KBM-7 (cell line): Measurements from ENCODE around the gene CPD.
"Not testable (repeated sequence)": the region's sequence is repeated elsewhere in the genome, so short reads cannot be mapped to it uniquely, and the experiment has no call there.

Experiments used
- DNase-seq: peaks from one replicate; pipeline ENCODE4 v3.0.0-alpha.2; 2015
- in situ Hi-C: fragments of 300-500 bp; cut with MboI; formaldehyde crosslinking; loops from 2 replicates; pipeline ENCODE4 v1.14.3; 2020; ENCODE audit warnings: low sequenced_read_pairs, low pct_unique_long_range_greater_than_20kb, mixed read lengths

CPD gene

GRCh38 chr17:30378825-30379302 is at the start of gene CPD:
Gene CPD, plus strand, starts transcription at chr17:30378927. Its CDS starts 54 bp downstream, at chr17:30378981.
- peak; percentile 98 for DNase-seq
- in situ Hi-C loops: no loop called here

- in situ Hi-C loops: no loop called here
- no peak for DNase-seq
These were observed 46.6 kb upstream of the CPD start for GRCh38 chr17:30332057-30332542.

- in situ Hi-C loops: no loop called here
These were observed 45.0 kb upstream of the CPD start, which contains the start of gene TMIGD1 for GRCh38 chr17:30333503-30334360. Gene TMIGD1, minus strand, starts transcription at chr17:30334057. Its CDS starts 1,924 bp downstream, at chr17:30332133.

GRCh38 chr17:30334421-30334820 is 44.3 kb upstream of the CPD start:
- in situ Hi-C loops: no loop called here
- DNase-seq: no peak

More at GRCh38 chr17:30333503-30334360, 45.0 kb upstream of the CPD start, which contains the start of gene TMIGD1:
- no peak for DNase-seq

- in situ Hi-C loops: no loop called here
- DNase-seq: peak; percentile 87
These were observed 42.2 kb upstream of the CPD start for GRCh38 chr17:30336369-30337171.

GRCh38 chr17:30337393-30337999 is 41.2 kb upstream of the CPD start:
- in situ Hi-C loops: no loop called here
- DNase-seq: no peak

GRCh38 chr17:30339086-30339485 is 39.6 kb upstream of the CPD start:
- in situ Hi-C loops: no loop called here
- no peak for DNase-seq

GRCh38 chr17:30340801-30341356 is 37.8 kb upstream of the CPD start:
- in situ Hi-C loops: no loop called here
- no peak for DNase-seq

- in situ Hi-C loops: no loop called here
- DNase-seq: no peak
These were observed 37.0 kb upstream of the CPD start for GRCh38 chr17:30341703-30342249.

GRCh38 chr17:30343244-30343643 is 35.5 kb upstream of the CPD start:
- DNase-seq, in situ Hi-C loops: not testable (repeated sequence)

GRCh38 chr17:30343796-30344195 is 34.9 kb upstream of the CPD start:
- in situ Hi-C loops: no loop called here
- DNase-seq: no peak

GRCh38 chr17:30344283-30345088 is 34.2 kb upstream of the CPD start:
- in situ Hi-C loops: no loop called here
- DNase-seq: peak; percentile 91

- no peak for DNase-seq
- in situ Hi-C loops: no loop called here
These were observed 33.7 kb upstream of the CPD start for GRCh38 chr17:30345089-30345433.

GRCh38 chr17:30345527-30346075 is 33.1 kb upstream of the CPD start:
- in situ Hi-C loops: no loop called here
- DNase-seq: no peak

- in situ Hi-C loops: no loop called here
- DNase-seq: no peak
These were observed 32.4 kb upstream of the CPD start for GRCh38 chr17:30346221-30346795.

- in situ Hi-C loops: no loop called here
- no peak for DNase-seq
These were observed 31.2 kb upstream of the CPD start for GRCh38 chr17:30347488-30347887.

GRCh38 chr17:30349252-30349651 is 29.5 kb upstream of the CPD start:
- in situ Hi-C loops: no loop called here
- DNase-seq: no peak
